IMR-90 (cell line): ENCODE results near the gene PKN3. TPM values are rescaled to one million over a fixed set of nuclear protein-coding genes. Genes with fewer than 3 reads are reported as not detected.

Experiments
- ATAC-seq: fragments of 200-7000 bp; cut with Tn5 transposase; 2 replicates; pipeline ENCODE4 v1.9.1; 2020; ENCODE audit warnings: low read depth, mild to moderate bottlenecking, moderate library complexity
- BruUV-seq: library from RNA; stranded (reverse); fragments of 400-500 nt; replicated peaks from 2 replicates; lab custom pipeline; 2021; lab: Mats Ljungman, UMichigan
- CTCF ChIA-PET: fragments of 300-600 bp; formaldehyde crosslinking; extraction: SDS; loops from one replicate; lab custom pipeline; 2021; ENCODE audit warnings: antibody characterized with exemption; lab: Yijun Ruan, JAX
- POLR2A ChIA-PET: fragments of 300-600 bp; sonication (Branson Sonifier 250); formaldehyde crosslinking; loops from one replicate; lab custom pipeline; 2022; ENCODE audit warnings: antibody characterized with exemption; ENCODE audit not compliant: unreplicated experiment; lab: Charles Lee
- DNase-seq: peaks from one replicate; pipeline ENCODE4 v3.0.0; 2013
- H2AFZ ChIP-seq: replicated peaks from 2 replicates; pipeline ENCODE3; 2013; ENCODE audit warnings: low read length, mild to moderate bottlenecking; ENCODE audit not compliant: poor library complexity
- H2AK5ac ChIP-seq: 2 replicates; pipeline ENCODE4 v1.6.1; 2013; ENCODE audit warnings: low read depth, low read length, inconsistent platforms
- H2AK9ac ChIP-seq: replicated peaks from 2 replicates; pipeline ENCODE3; 2013; ENCODE audit warnings: mild to moderate bottlenecking, low read depth, low read length, moderate library complexity; ENCODE audit not compliant: poor library complexity
- H2BK120ac ChIP-seq: 2 replicates; pipeline ENCODE4 v1.6.1; 2013; ENCODE audit warnings: low read depth, low read length, inconsistent platforms
- H2BK15ac ChIP-seq: 3 replicates; pipeline ENCODE4 v1.6.1; 2013; ENCODE audit warnings: low read depth, low read length, inconsistent platforms
- H2BK20ac ChIP-seq: 2 replicates; pipeline ENCODE4 v1.6.1; 2013; ENCODE audit warnings: low read depth, mild to moderate bottlenecking, inconsistent platforms, low read length, moderate library complexity
- H2BK5ac ChIP-seq: 2 replicates; pipeline ENCODE4 v1.6.1; 2013; ENCODE audit warnings: mild to moderate bottlenecking, low read depth, low read length, inconsistent platforms; ENCODE audit not compliant: poor library complexity, severe bottlenecking
- H3K14ac ChIP-seq: replicated peaks from 2 replicates; pipeline ENCODE4 v1.6.1; 2013; ENCODE audit warnings: low read depth, low read length, inconsistent platforms
- H3K18ac ChIP-seq: 2 replicates; pipeline ENCODE4 v1.6.1; 2013; ENCODE audit warnings: low read depth, low read length, control low read depth
- H3K23ac ChIP-seq: 2 replicates; pipeline ENCODE4 v1.6.1; 2013; ENCODE audit warnings: low read depth, low read length, inconsistent platforms
- H3K27ac ChIP-seq: 2 replicates; pipeline ENCODE4 v1.5.1; 2013; ENCODE audit warnings: mild to moderate bottlenecking, control low read depth, low read length; ENCODE audit not compliant: insufficient read depth
- H3K27me3 ChIP-seq: 2 replicates; pipeline ENCODE4 v1.6.1; 2013; ENCODE audit warnings: low read length; ENCODE audit not compliant: control insufficient read depth, insufficient read depth
- H3K36me3 ChIP-seq: 2 replicates; pipeline ENCODE4 v1.6.1; 2013; ENCODE audit warnings: low read length, mixed read lengths; ENCODE audit not compliant: control insufficient read depth, insufficient read depth
- H3K4ac ChIP-seq: 2 replicates; pipeline ENCODE4 v1.6.1; 2013; ENCODE audit warnings: low read depth, low read length, inconsistent platforms
- H3K4me1 ChIP-seq: 2 replicates; pipeline ENCODE4 v1.6.1; 2013; ENCODE audit warnings: low read length, mixed read lengths; ENCODE audit not compliant: control insufficient read depth, insufficient read depth
- H3K4me2 ChIP-seq: 2 replicates; pipeline ENCODE4 v1.6.1; 2013; ENCODE audit warnings: low read depth, mild to moderate bottlenecking, control low read depth, low read length, moderate library complexity
- H3K4me3 ChIP-seq: 2 replicates; pipeline ENCODE4 v1.5.1; 2013; ENCODE audit warnings: low read depth, mild to moderate bottlenecking, control low read depth, low read length, moderate library complexity; ENCODE audit not compliant: insufficient read depth
- H3K56ac ChIP-seq: 2 replicates; pipeline ENCODE4 v1.6.1; 2013; ENCODE audit warnings: low read length, inconsistent platforms; ENCODE audit not compliant: insufficient read depth; ENCODE audit errors: extremely low read depth
- H3K79me1 ChIP-seq, 2 experiments: 2 replicates each; pipeline ENCODE4 v1.6.1; 2013; ENCODE audit warnings: low read length in 2 of 2, inconsistent platforms in 1 of 2, low read depth in 1 of 2
- H3K9ac ChIP-seq: 2 replicates; pipeline ENCODE4 v1.6.1; 2013; ENCODE audit warnings: low read depth, low read length, control low read depth
- H3K9me1 ChIP-seq: 2 replicates; pipeline ENCODE4 v1.6.1; 2013; ENCODE audit warnings: low read length, inconsistent platforms; ENCODE audit not compliant: insufficient read depth
- H3K9me3 ChIP-seq: 2 replicates; pipeline ENCODE4 v1.6.1; 2013; ENCODE audit warnings: low read length; ENCODE audit not compliant: control insufficient read depth, insufficient read depth
- H4K20me1 ChIP-seq: 2 replicates; pipeline ENCODE4 v1.6.1; 2013; ENCODE audit warnings: low read length, inconsistent platforms; ENCODE audit not compliant: insufficient read depth
- H4K5ac ChIP-seq: 2 replicates; pipeline ENCODE4 v1.6.1; 2013; ENCODE audit warnings: mild to moderate bottlenecking, low read depth, low read length, control low read depth
- H4K8ac ChIP-seq, 2 experiments: 2 replicates each; pipeline ENCODE4 v1.6.1; 2013; ENCODE audit warnings: low read depth in 2 of 2, low read length in 2 of 2, control low read depth in 1 of 2, inconsistent platforms in 1 of 2
- H4K91ac ChIP-seq: 2 replicates; pipeline ENCODE4 v1.6.1; 2013; ENCODE audit warnings: low read depth, low read length, inconsistent platforms; ENCODE audit not compliant: insufficient read depth
- BHLHE40 ChIP-seq: fragments of 150-350 bp; IDR thresholded peaks from 2 replicates; pipeline ENCODE4 v1.6.1; 2016; ENCODE audit warnings: mild to moderate bottlenecking, low read depth, low read length
- CEBPB ChIP-seq: IDR thresholded peaks from 2 replicates; pipeline ENCODE4 v1.6.1; 2012; ENCODE audit warnings: low read depth, low read length, improper control_type of control experiment
- CHD1 ChIP-seq: IDR thresholded peaks from 2 replicates; pipeline ENCODE4 v1.6.1; 2012; ENCODE audit warnings: low read depth, low read length, improper control_type of control experiment
- FOS ChIP-seq: fragments of 150-350 bp; IDR thresholded peaks from 2 replicates; pipeline ENCODE4 v1.6.1; 2016; ENCODE audit warnings: low read depth, low read length
- MAFK ChIP-seq: IDR thresholded peaks from 2 replicates; pipeline ENCODE4 v1.6.1; 2012; ENCODE audit warnings: low read depth, low read length, improper control_type of control experiment
- MAZ ChIP-seq: IDR thresholded peaks from 2 replicates; pipeline ENCODE4 v1.6.1; 2012; ENCODE audit warnings: low read depth, mild to moderate bottlenecking, low read length, improper control_type of control experiment, moderate library complexity, borderline replicate concordance
- MXI1 ChIP-seq: IDR thresholded peaks from 2 replicates; pipeline ENCODE4 v1.6.1; 2012; ENCODE audit warnings: low read depth, mild to moderate bottlenecking, low read length, moderate library complexity, borderline replicate concordance
- NFE2L2 ChIP-seq: fragments of 150-350 bp; IDR thresholded peaks from 2 replicates; pipeline ENCODE4 v1.6.1; 2016; ENCODE audit warnings: low read depth, mild to moderate bottlenecking, low read length
- POLR2A ChIP-seq: IDR thresholded peaks from 2 replicates; pipeline ENCODE4 v1.6.1; 2012; ENCODE audit warnings: mild to moderate bottlenecking, low read depth, low read length
- RAD21 ChIP-seq: IDR thresholded peaks from 2 replicates; pipeline ENCODE4 v1.6.1; 2012; ENCODE audit warnings: low read length, improper control_type of control experiment
- RCOR1 ChIP-seq: IDR thresholded peaks from 2 replicates; pipeline ENCODE4 v1.6.1; 2012; ENCODE audit warnings: mild to moderate bottlenecking, low read length, improper control_type of control experiment; ENCODE audit not compliant: insufficient replicate concordance
- RFX5 ChIP-seq: IDR thresholded peaks from 2 replicates; pipeline ENCODE4 v1.8.0; 2012; ENCODE audit warnings: low read depth, mild to moderate bottlenecking, low read length, moderate library complexity
- SMC3 ChIP-seq: fragments of 150-350 bp; IDR thresholded peaks from 2 replicates; pipeline ENCODE4 v1.6.1; 2016; ENCODE audit warnings: low read depth, mild to moderate bottlenecking, antibody characterized with exemption, low read length, moderate library complexity
- WGBS, 2 experiments: methylation state at CpG; one replicate each; pipeline versions ENCODE4 v1.1.5 to v1.1.7; 2013; ENCODE audit warnings: missing lambda C conversion rate in 2 of 2; ENCODE audit not compliant: insufficient read length in 1 of 2; ENCODE audit errors: extremely low coverage in 2 of 2; 5-methylcytosine and 5-hydroxymethylcytosine counted together
- dilution Hi-C: fragments of 300-500 bp; cut with HindIII; formaldehyde crosslinking; loops from one replicate; pipeline ENCODE4 v1.14.3; 2018; ENCODE audit warnings: low sequenced_read_pairs; ENCODE audit not compliant: unreplicated experiment
- in situ Hi-C: fragments of 300-500 bp; cut with MboI; formaldehyde crosslinking; loops from 3 replicates; pipeline ENCODE4 v1.14.3; 2019; ENCODE audit warnings: low sequenced_read_pairs, inconsistent platforms, mixed read lengths
- intact Hi-C: fragments of 100-400 bp; cut with micrococcal nuclease; formaldehyde crosslinking; loops from 2 replicates; pipeline ENCODE4 v1.10.0; 2022
- polyA plus RNA-seq, 3 experiments: library from polyadenylated mRNA; depleted of rRNA; stranded (reverse); fragments of >200 nt; gene quantifications; 2 replicates each; pipeline ENCODE4 v1.2.3, GENCODE V29; 2012; ENCODE audit warnings: low replicate concordance in 1 of 3
- total RNA-seq: library from RNA; depleted of rRNA; stranded (reverse); fragments of >200 nt; gene quantifications from 2 replicates; pipeline ENCODE4 v1.2.3, GENCODE V29; 2012
- TF ChIP-seq, protein P1 (sequence below): fragments of 150-350 bp; IDR thresholded peaks from 2 replicates; pipeline ENCODE4 v1.6.1; 2016; ENCODE audit warnings: low read depth, mild to moderate bottlenecking, low read length, moderate library complexity, borderline replicate concordance
- TF ChIP-seq, protein P2 (sequence below): fragments of 150-350 bp; IDR thresholded peaks from 2 replicates; pipeline ENCODE4 v1.6.1; 2017; ENCODE audit warnings: mild to moderate bottlenecking, antibody characterized with exemption, low read length, low read depth
- TF ChIP-seq, protein P3 (sequence below): conservative IDR thresholded peaks from 2 replicates; pipeline ENCODE4 v1.5.1; 2012; ENCODE audit warnings: mild to moderate bottlenecking, low read depth, low read length, improper control_type of control experiment

Gene PKN3
- total and polyA plus RNA-seq, 2 of the 4 experiments (the other 2 are of a cell fraction), result 1.6 to 3.8 TPM

DNA sequence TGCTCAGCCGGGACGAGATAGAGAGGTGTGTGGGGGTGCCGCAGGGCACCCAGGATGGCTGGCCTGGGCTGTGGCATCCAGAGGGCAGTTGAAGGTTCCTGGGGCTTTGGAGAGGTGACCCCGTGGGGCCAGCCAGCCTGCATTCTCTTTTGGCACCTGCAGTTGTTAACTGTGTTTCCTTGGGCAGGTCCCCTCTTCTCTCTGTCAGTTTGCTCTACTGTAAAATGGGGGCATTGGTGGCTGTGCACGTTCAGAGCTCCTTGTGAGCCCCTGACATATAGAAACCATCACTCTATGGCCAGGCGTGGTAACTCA is 13.1 kb downstream of the PKN3 start:
- DNase-seq (no peak), ATAC-seq (no peak)
- Histone ChIP-seq H2AFZ (no peak overlapping the region), H3K4me2 (no peak overlapping the region), H3K23ac (no peak overlapping the region), H3K4ac (no peak overlapping the region), H3K36me3 (no peaks in the 10 kb centered on the region), H4K20me1 (no peaks in the 10 kb centered on the region), H2BK5ac (no peak overlapping the region), H2AK5ac (no peak overlapping the region), H3K56ac (no peak overlapping the region), H3K27ac (no peak overlapping the region), H2BK15ac (no peak overlapping the region), H3K27me3 (no peaks in the 10 kb centered on the region), H3K4me1 (no peaks in the 10 kb centered on the region), H2BK120ac (no peak overlapping the region), H2AK9ac (no peak overlapping the region), H3K18ac (no peak overlapping the region), H3K14ac (no peak overlapping the region), H4K8ac (no peak overlapping the region), H3K4me3 (no peak overlapping the region), H4K91ac (no peak overlapping the region), H3K79me1 (no peaks in the 10 kb centered on the region), H3K9me1 (no peaks in the 10 kb centered on the region), H4K5ac (no peak overlapping the region), H3K9me3 (no peaks in the 10 kb centered on the region), H2BK20ac (no peak overlapping the region), H3K9ac (no peak overlapping the region)
- dilution Hi-C loops (no loop called here), in situ Hi-C loops (no loop called here), intact Hi-C loops (no loop called here)
- no TSS peak for BruUV-seq
- POLR2A ChIA-PET, result no interaction called here
- CTCF ChIA-PET, result no interaction called here
- TF ChIP-seq, protein P1, sequence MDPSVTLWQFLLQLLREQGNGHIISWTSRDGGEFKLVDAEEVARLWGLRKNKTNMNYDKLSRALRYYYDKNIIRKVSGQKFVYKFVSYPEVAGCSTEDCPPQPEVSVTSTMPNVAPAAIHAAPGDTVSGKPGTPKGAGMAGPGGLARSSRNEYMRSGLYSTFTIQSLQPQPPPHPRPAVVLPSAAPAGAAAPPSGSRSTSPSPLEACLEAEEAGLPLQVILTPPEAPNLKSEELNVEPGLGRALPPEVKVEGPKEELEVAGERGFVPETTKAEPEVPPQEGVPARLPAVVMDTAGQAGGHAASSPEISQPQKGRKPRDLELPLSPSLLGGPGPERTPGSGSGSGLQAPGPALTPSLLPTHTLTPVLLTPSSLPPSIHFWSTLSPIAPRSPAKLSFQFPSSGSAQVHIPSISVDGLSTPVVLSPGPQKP, result no peak
- TF ChIP-seq BHLHE40, result no peak
- TF ChIP-seq FOS, result no peak
- TF ChIP-seq NFE2L2, result no peak
- no peak for TF ChIP-seq CHD1
- no peak for TF ChIP-seq MAFK
- no peak for TF ChIP-seq RAD21
- no peak for TF ChIP-seq MAZ
- TF ChIP-seq MXI1, result no peak
- no peak for TF ChIP-seq POLR2A
- TF ChIP-seq, protein P2, sequence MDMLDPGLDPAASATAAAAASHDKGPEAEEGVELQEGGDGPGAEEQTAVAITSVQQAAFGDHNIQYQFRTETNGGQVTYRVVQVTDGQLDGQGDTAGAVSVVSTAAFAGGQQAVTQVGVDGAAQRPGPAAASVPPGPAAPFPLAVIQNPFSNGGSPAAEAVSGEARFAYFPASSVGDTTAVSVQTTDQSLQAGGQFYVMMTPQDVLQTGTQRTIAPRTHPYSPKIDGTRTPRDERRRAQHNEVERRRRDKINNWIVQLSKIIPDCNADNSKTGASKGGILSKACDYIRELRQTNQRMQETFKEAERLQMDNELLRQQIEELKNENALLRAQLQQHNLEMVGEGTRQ, result no peak
- TF ChIP-seq CEBPB, result no peak
- TF ChIP-seq RCOR1, result no peak
- TF ChIP-seq, protein P3, sequence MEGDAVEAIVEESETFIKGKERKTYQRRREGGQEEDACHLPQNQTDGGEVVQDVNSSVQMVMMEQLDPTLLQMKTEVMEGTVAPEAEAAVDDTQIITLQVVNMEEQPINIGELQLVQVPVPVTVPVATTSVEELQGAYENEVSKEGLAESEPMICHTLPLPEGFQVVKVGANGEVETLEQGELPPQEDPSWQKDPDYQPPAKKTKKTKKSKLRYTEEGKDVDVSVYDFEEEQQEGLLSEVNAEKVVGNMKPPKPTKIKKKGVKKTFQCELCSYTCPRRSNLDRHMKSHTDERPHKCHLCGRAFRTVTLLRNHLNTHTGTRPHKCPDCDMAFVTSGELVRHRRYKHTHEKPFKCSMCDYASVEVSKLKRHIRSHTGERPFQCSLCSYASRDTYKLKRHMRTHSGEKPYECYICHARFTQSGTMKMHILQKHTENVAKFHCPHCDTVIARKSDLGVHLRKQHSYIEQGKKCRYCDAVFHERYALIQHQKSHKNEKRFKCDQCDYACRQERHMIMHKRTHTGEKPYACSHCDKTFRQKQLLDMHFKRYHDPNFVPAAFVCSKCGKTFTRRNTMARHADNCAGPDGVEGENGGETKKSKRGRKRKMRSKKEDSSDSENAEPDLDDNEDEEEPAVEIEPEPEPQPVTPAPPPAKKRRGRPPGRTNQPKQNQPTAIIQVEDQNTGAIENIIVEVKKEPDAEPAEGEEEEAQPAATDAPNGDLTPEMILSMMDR, result no peak
- no peak for TF ChIP-seq SMC3
- no peak for TF ChIP-seq RFX5
- WGBS, 2 experiments, result 85% methylated on average over 4 of the region's 6 CpGs; no CpG with 5 or more reads in 1 of the 2 experiments
